H9 (cell line): ENCODE results near the gene BANF1. TPM values are rescaled to one million over a fixed set of nuclear protein-coding genes. Genes with fewer than 3 reads are reported as not detected.
"Not testable (repeated sequence)": the region's sequence is repeated elsewhere in the genome, so short reads cannot be mapped to it uniquely, and the experiment has no call there.

Experiments
- DNase-seq: peaks from one replicate; pipeline ENCODE4 v3.0.0-alpha.2; 2017
- H2AFZ ChIP-seq: one replicate; pipeline ENCODE4 v1.6.1; 2013; ENCODE audit warnings: mild to moderate bottlenecking, low read length, control low read depth, moderate library complexity
- H2AK5ac ChIP-seq: 2 replicates; pipeline ENCODE4 v1.6.1; 2013; ENCODE audit warnings: low read length, control low read depth, mixed read lengths; ENCODE audit not compliant: insufficient read length
- H2BK120ac ChIP-seq: one replicate; pipeline ENCODE4 v1.6.1; 2013; ENCODE audit warnings: low read depth, mild to moderate bottlenecking, low read length, control low read depth, inconsistent platforms; ENCODE audit not compliant: poor library complexity, severe bottlenecking
- H2BK12ac ChIP-seq: 2 replicates; pipeline ENCODE4 v1.6.1; 2013; ENCODE audit warnings: low read length, control low read depth, mixed read lengths, low read depth; ENCODE audit not compliant: insufficient read length
- H2BK15ac ChIP-seq: 2 replicates; pipeline ENCODE4 v1.6.1; 2013; ENCODE audit warnings: low read depth, low read length, control low read depth
- H2BK20ac ChIP-seq: one replicate; pipeline ENCODE4 v1.6.1; 2013; ENCODE audit warnings: low read depth, mild to moderate bottlenecking, low read length, control low read depth, inconsistent platforms; ENCODE audit not compliant: poor library complexity, severe bottlenecking
- H2BK5ac ChIP-seq: 2 replicates; pipeline ENCODE4 v1.6.1; 2013; ENCODE audit warnings: low read length, control low read depth, mixed read lengths; ENCODE audit not compliant: insufficient read length
- H3K14ac ChIP-seq: 2 replicates; pipeline ENCODE4 v1.6.1; 2013; ENCODE audit warnings: low read length, control low read depth; ENCODE audit not compliant: insufficient read depth
- H3K18ac ChIP-seq: 2 replicates; pipeline ENCODE4 v1.6.1; 2013; ENCODE audit warnings: low read depth, mild to moderate bottlenecking, mixed read lengths, low read length, control low read depth; ENCODE audit not compliant: insufficient read length
- H3K23ac ChIP-seq: 2 replicates; pipeline ENCODE4 v1.6.1; 2013; ENCODE audit warnings: low read length, control low read depth, mixed read lengths, low read depth; ENCODE audit not compliant: insufficient read length
- H3K23me2 ChIP-seq: 2 replicates; pipeline ENCODE4 v1.6.1; 2013; ENCODE audit warnings: low read depth, mild to moderate bottlenecking, mixed read lengths, low read length, control low read depth; ENCODE audit not compliant: insufficient read length, poor library complexity, severe bottlenecking
- H3K27ac ChIP-seq: 2 replicates; pipeline ENCODE4 v1.5.1; 2013; ENCODE audit warnings: low read length, control low read depth, mixed read lengths, low read depth; ENCODE audit not compliant: insufficient read length
- H3K27me3 ChIP-seq: 2 replicates; pipeline ENCODE4 v1.6.1; 2013; ENCODE audit warnings: low read length, control low read depth, inconsistent platforms; ENCODE audit not compliant: insufficient read depth
- H3K4ac ChIP-seq: 2 replicates; pipeline ENCODE4 v1.6.1; 2013; ENCODE audit warnings: low read depth, mild to moderate bottlenecking, control low read depth, inconsistent platforms, low read length, moderate library complexity
- H3K4me1 ChIP-seq: 2 replicates; pipeline ENCODE4 v1.6.1; 2013; ENCODE audit warnings: low read length, control low read depth, inconsistent platforms; ENCODE audit not compliant: insufficient read depth
- H3K4me2 ChIP-seq: 2 replicates; pipeline ENCODE4 v1.6.1; 2013; ENCODE audit warnings: low read length, control low read depth, mixed read lengths; ENCODE audit not compliant: insufficient read length, insufficient read depth
- H3K56ac ChIP-seq: 2 replicates; pipeline ENCODE4 v1.6.1; 2013; ENCODE audit warnings: low read depth, mild to moderate bottlenecking, mixed read lengths, low read length, control low read depth; ENCODE audit not compliant: insufficient read length
- H3K79me1 ChIP-seq: 2 replicates; pipeline ENCODE4 v1.6.1; 2013; ENCODE audit warnings: low read depth, mild to moderate bottlenecking, moderate library complexity, low read length, control low read depth, inconsistent platforms; ENCODE audit not compliant: insufficient read depth, poor library complexity, severe bottlenecking
- H3K79me2 ChIP-seq: 2 replicates; pipeline ENCODE4 v1.6.1; 2013; ENCODE audit warnings: low read length, control low read depth, inconsistent platforms; ENCODE audit not compliant: insufficient read depth
- H3K9ac ChIP-seq: 2 replicates; pipeline ENCODE4 v1.6.1; 2013; ENCODE audit warnings: low read length, control low read depth, mixed read lengths; ENCODE audit not compliant: insufficient read length; ENCODE audit errors: extremely low read depth
- H3K9me3 ChIP-seq: one replicate; pipeline ENCODE4 v1.6.1; 2013; ENCODE audit warnings: low read depth, low read length, inconsistent platforms; ENCODE audit not compliant: control insufficient read depth
- H3T11ph ChIP-seq: one replicate; pipeline ENCODE4 v1.6.1; 2013; ENCODE audit warnings: mild to moderate bottlenecking, low read length, control low read depth, inconsistent platforms
- H4K20me1 ChIP-seq: one replicate; pipeline ENCODE4 v1.6.1; 2013; ENCODE audit not compliant: control insufficient read depth, insufficient read length, insufficient read depth
- H4K5ac ChIP-seq: 2 replicates; pipeline ENCODE4 v1.6.1; 2013; ENCODE audit warnings: low read depth, mild to moderate bottlenecking, mixed read lengths, low read length, control low read depth; ENCODE audit not compliant: insufficient read length
- H4K8ac ChIP-seq: replicated peaks from 2 replicates; pipeline ENCODE4 v1.6.1; 2013; ENCODE audit warnings: low read length, control low read depth, mixed read lengths, low read depth; ENCODE audit not compliant: insufficient read length
- H4K91ac ChIP-seq: 2 replicates; pipeline ENCODE4 v1.6.1; 2013; ENCODE audit warnings: low read depth, mild to moderate bottlenecking, moderate library complexity, mixed read lengths, low read length, control low read depth; ENCODE audit not compliant: insufficient read length
- H3K27ac Mint-ChIP-seq, 3 experiments: 2 replicates in 2 of 3; 3 replicates in 1 of 3; pipeline ENCODE4 v1.8.0; 2020 to 2021; ENCODE audit warnings: mixed read lengths in 3 of 3, mild to moderate bottlenecking in 1 of 3, moderate library complexity in 1 of 3
- H3K27me3 Mint-ChIP-seq: 2 replicates; pipeline ENCODE4 v1.8.0; 2021; ENCODE audit warnings: low read depth, mild to moderate bottlenecking, moderate library complexity, mixed read lengths
- H3K36me3 Mint-ChIP-seq, 3 experiments: 2 replicates in 2 of 3; 3 replicates in 1 of 3; pipeline ENCODE4 v1.8.0; 2020 to 2021; ENCODE audit warnings: low read depth in 3 of 3, mixed read lengths in 3 of 3; ENCODE audit not compliant: insufficient read depth in 1 of 3
- H3K4me1 Mint-ChIP-seq, 2 experiments: 2 replicates each; pipeline ENCODE4 v1.8.0; 2020; ENCODE audit warnings: mixed read lengths in 2 of 2
- H3K4me3 Mint-ChIP-seq, 2 experiments: 2 replicates in 1 of 2; 3 replicates in 1 of 2; pipeline ENCODE4 v1.8.0; 2020 to 2021; ENCODE audit warnings: mild to moderate bottlenecking in 2 of 2, mixed read lengths in 2 of 2, moderate library complexity in 1 of 2
- H3K9me3 Mint-ChIP-seq, 2 experiments: 2 replicates in 1 of 2; 3 replicates in 1 of 2; pipeline ENCODE4 v1.8.0; 2020; ENCODE audit warnings: mild to moderate bottlenecking in 2 of 2, mixed read lengths in 2 of 2, moderate library complexity in 1 of 2
- WGBS: extraction: QIAGEN DNeasy Blood & Tissue Kit; methylation state at CpG from one replicate; pipeline ENCODE4 v1.1.7; 2013; ENCODE audit warnings: missing lambda C conversion rate, low lambda C conversion rate, mixed read lengths; ENCODE audit not compliant: insufficient read length; ENCODE audit errors: extremely low coverage; 5-methylcytosine and 5-hydroxymethylcytosine counted together
- total RNA-seq: library from RNA; stranded (reverse); gene quantifications from 2 replicates; pipeline ENCODE4 v1.2.1, GENCODE V29; 2021
- TF ChIP-seq, protein P1 (sequence below): fragments of 200-600 bp; sonication (generic); conservative IDR thresholded peaks from 3 replicates; pipeline ENCODE4 v1.8.0; 2021; ENCODE audit warnings: antibody characterized with exemption, mild to moderate bottlenecking

Gene BANF1
- total RNA-seq, 1 experiment from 2014 or later, result 346 TPM

DNA sequence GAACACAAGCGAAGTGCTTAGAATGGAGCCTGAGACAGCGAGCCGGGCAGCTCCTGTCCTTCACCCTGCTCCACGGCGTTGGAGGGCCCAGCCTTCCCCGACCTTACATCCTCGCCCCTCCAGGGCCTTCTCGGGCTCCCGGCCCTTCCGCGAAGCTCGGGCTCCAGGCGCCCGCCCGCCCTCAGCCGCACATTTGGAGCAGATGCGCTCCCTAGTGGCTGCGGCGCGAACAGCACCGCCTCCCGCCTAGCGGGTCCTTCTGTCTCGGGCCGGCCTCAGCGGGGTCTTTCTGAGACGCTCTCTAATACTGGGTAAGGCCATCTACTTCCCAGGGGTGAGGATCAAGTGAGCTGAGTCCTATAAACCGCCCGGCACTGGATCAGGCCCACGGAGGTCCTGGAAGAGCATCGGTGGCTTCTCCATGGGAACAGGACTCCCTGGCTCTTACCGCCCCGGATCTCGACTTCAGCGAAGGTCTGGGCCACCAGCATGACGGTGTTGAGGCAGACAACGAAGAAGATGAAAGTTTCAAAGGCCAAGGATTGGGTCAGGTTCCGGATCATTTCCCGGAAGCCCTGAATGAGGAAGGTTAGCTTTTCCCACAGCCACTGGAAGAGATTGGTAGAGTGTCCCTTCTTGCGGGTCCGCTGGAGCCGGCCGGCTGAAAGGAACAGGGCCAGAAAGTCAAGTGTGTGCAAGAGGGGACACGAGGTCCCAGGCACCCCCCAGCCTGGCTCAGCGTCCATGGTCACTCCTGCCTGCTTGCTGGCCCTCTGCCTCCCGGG lies 20.3 kb downstream of the BANF1 start:
- H2BK120ac ChIP-seq, result no peak overlapping the region
- H3K27me3 ChIP-seq, result no peaks in the 10 kb centered on the region; the same call in 1 of the 2 replicates
- no peak overlapping the region for H4K91ac ChIP-seq
- no peaks in the 10 kb centered on the region for H4K20me1 ChIP-seq
- no peaks in the 10 kb centered on the region for H3K79me1 ChIP-seq
- H2BK15ac ChIP-seq, result no peak overlapping the region
- no peak overlapping the region for H4K5ac ChIP-seq
- H3K79me2 ChIP-seq, result no peaks in the 10 kb centered on the region
- H3K56ac ChIP-seq, result no peak overlapping the region
- H3K36me3 Mint-ChIP-seq, result no peaks in the 10 kb centered on the region; a peak in 1 of 7 replicates
- no peak overlapping the region for H3K27ac Mint-ChIP-seq
- H2BK12ac ChIP-seq, result no peak overlapping the region
- H3K14ac ChIP-seq, result no peak overlapping the region
- H3K4me3 Mint-ChIP-seq, result no peak overlapping the region; a peak in 1 of 5 replicates
- H3K18ac ChIP-seq, result no peak overlapping the region
- no peak overlapping the region for H3T11ph ChIP-seq
- WGBS, result no CpG with 5 or more reads among the region's 46 CpGs
- no peak overlapping the region for H4K8ac ChIP-seq
- H3K23me2 ChIP-seq, result no peaks in the 10 kb centered on the region
- H3K4me1 Mint-ChIP-seq, result peaks cover 0 to 3% of the 10 kb centered on the region in 2 experiments; a peak in 3 of 4 replicates
- no peaks in the 10 kb centered on the region for H3K4me1 ChIP-seq
- H2AK5ac ChIP-seq, result no peak overlapping the region
- H2BK20ac ChIP-seq, result no peak overlapping the region
- no peak overlapping the region for H3K27ac ChIP-seq
- H3K23ac ChIP-seq, result no peak overlapping the region
- no peak overlapping the region for H3K9ac ChIP-seq
- H3K4me2 ChIP-seq, result no peak overlapping the region
- peaks cover 44% of the 10 kb centered on the region for H3K27me3 Mint-ChIP-seq
- no peaks in the 10 kb centered on the region for H3K9me3 ChIP-seq
- TF ChIP-seq, protein P1, sequence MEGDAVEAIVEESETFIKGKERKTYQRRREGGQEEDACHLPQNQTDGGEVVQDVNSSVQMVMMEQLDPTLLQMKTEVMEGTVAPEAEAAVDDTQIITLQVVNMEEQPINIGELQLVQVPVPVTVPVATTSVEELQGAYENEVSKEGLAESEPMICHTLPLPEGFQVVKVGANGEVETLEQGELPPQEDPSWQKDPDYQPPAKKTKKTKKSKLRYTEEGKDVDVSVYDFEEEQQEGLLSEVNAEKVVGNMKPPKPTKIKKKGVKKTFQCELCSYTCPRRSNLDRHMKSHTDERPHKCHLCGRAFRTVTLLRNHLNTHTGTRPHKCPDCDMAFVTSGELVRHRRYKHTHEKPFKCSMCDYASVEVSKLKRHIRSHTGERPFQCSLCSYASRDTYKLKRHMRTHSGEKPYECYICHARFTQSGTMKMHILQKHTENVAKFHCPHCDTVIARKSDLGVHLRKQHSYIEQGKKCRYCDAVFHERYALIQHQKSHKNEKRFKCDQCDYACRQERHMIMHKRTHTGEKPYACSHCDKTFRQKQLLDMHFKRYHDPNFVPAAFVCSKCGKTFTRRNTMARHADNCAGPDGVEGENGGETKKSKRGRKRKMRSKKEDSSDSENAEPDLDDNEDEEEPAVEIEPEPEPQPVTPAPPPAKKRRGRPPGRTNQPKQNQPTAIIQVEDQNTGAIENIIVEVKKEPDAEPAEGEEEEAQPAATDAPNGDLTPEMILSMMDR, result peak; percentile 97
- H3K9me3 Mint-ChIP-seq, result no peaks in the 10 kb centered on the region; a peak in 1 of 5 replicates
- no peak overlapping the region for H2AFZ ChIP-seq
- DNase-seq, result peak; percentile 89
- H2BK5ac ChIP-seq, result no peak overlapping the region
- H3K4ac ChIP-seq, result no peak overlapping the region

DNA sequence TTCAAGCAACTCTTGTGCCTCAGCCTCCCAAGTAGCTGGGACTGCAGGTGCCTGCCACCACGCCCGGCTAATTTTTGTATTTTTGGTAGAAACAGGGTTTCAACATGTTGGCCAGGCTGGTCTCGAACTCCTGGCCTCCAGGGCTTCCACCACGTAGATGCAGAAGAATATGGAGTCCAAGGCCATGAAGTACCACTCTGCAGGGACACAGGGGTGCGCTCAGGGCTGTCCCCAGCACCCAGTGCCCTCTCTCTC lies 20.8 kb downstream of the BANF1 start:
- H4K5ac ChIP-seq, H3K79me1 ChIP-seq, H3K56ac ChIP-seq, H2BK20ac ChIP-seq, H3K23me2 ChIP-seq, H2AK5ac ChIP-seq, H3K4me2 ChIP-seq, H3K4ac ChIP-seq, H2BK5ac ChIP-seq, H4K91ac ChIP-seq, H3K9ac ChIP-seq, H4K8ac ChIP-seq, H2BK12ac ChIP-seq, H3K79me2 ChIP-seq, H3K18ac ChIP-seq, H3K4me1 Mint-ChIP-seq, DNase-seq, H3K23ac ChIP-seq, H3K9me3 ChIP-seq, H4K20me1 ChIP-seq, H3K27me3 ChIP-seq, H3K27ac ChIP-seq, H2BK15ac ChIP-seq, H3T11ph ChIP-seq, H3K9me3 Mint-ChIP-seq, H2AFZ ChIP-seq, H3K4me1 ChIP-seq, H3K14ac ChIP-seq, H3K27ac Mint-ChIP-seq, H2BK120ac ChIP-seq, H3K36me3 Mint-ChIP-seq, H3K4me3 Mint-ChIP-seq: not testable (repeated sequence)
- no CpG with 5 or more reads among the region's 5 CpGs for WGBS
- H3K27me3 Mint-ChIP-seq, result peaks cover 48% of the 10 kb centered on the region
